GM23338 (cell line): Measurements from ENCODE around the gene FKBP2. TPM values are rescaled to one million over a fixed set of nuclear protein-coding genes. Genes with fewer than 3 reads are reported as not detected.

Source experiments
- ATAC-seq: fragments of 200-7000 bp; cut with Tn5 transposase; 3 replicates; pipeline ENCODE4 v1.9.1; 2020
- DNase-seq: peaks from one replicate; pipeline ENCODE4 v3.0.0-alpha.2; 2015; ENCODE audit warnings: low spot score
- H2AFZ ChIP-seq: fragments of 200-600 bp; sonication (generic); 2 replicates; pipeline ENCODE4 v1.8.0; 2016; ENCODE audit warnings: antibody characterized with exemption, mild to moderate bottlenecking, moderate library complexity
- H3F3A ChIP-seq: fragments of 200-600 bp; sonication (generic); replicated peaks from 2 replicates; pipeline ENCODE4 v1.8.0; 2017; ENCODE audit warnings: antibody characterized with exemption, mixed run types, low read depth
- H3K27ac ChIP-seq: fragments of 200-600 bp; sonication (generic); 2 replicates; pipeline ENCODE4 v1.6.1; 2016; ENCODE audit warnings: low read depth
- H3K27me3 ChIP-seq: fragments of 200-600 bp; sonication (generic); 2 replicates; pipeline ENCODE4 v1.8.0; 2016; ENCODE audit warnings: mild to moderate bottlenecking, mixed run types, moderate library complexity; ENCODE audit not compliant: insufficient read depth
- H3K36me3 ChIP-seq: fragments of 200-600 bp; sonication (generic); 2 replicates; pipeline ENCODE4 v1.8.0; 2016; ENCODE audit warnings: mild to moderate bottlenecking; ENCODE audit not compliant: insufficient read depth
- H3K4me1 ChIP-seq: fragments of 200-600 bp; sonication (generic); 2 replicates; pipeline ENCODE4 v1.8.0; 2016; ENCODE audit warnings: mild to moderate bottlenecking, moderate library complexity; ENCODE audit not compliant: insufficient read depth
- H3K4me2 ChIP-seq: fragments of 200-600 bp; sonication (generic); 2 replicates; pipeline ENCODE4 v1.7.1; 2017; ENCODE audit warnings: mixed run types
- H3K4me3 ChIP-seq: fragments of 200-600 bp; sonication (generic); 2 replicates; pipeline ENCODE4 v1.6.1; 2016; ENCODE audit warnings: mixed run types
- H3K79me2 ChIP-seq: fragments of 200-600 bp; sonication (generic); replicated peaks from 2 replicates; pipeline ENCODE4 v1.8.0; 2017; ENCODE audit warnings: mild to moderate bottlenecking; ENCODE audit not compliant: insufficient read depth
- H3K9me2 ChIP-seq: fragments of 200-600 bp; sonication (generic); 2 replicates; pipeline ENCODE4 v1.8.0; 2017; ENCODE audit not compliant: insufficient read depth
- H4K20me1 ChIP-seq: fragments of 200-600 bp; sonication (generic); replicated peaks from 2 replicates; pipeline ENCODE4 v1.8.0; 2017; ENCODE audit warnings: mild to moderate bottlenecking; ENCODE audit not compliant: insufficient read depth
- H3K27ac Mint-ChIP-seq: 2 replicates; pipeline ENCODE4 v1.8.0; 2020; ENCODE audit warnings: inconsistent platforms, mild to moderate bottlenecking, moderate library complexity, mixed read lengths
- H3K27me3 Mint-ChIP-seq: 3 replicates; pipeline ENCODE4 v1.8.0; 2022; ENCODE audit warnings: low read depth, mild to moderate bottlenecking, moderate library complexity, mixed read lengths, inconsistent platforms; ENCODE audit not compliant: insufficient read depth, poor library complexity
- H3K36me3 Mint-ChIP-seq: 3 replicates; pipeline ENCODE4 v1.8.0; 2021; ENCODE audit warnings: low read depth, mild to moderate bottlenecking, inconsistent platforms, moderate library complexity, mixed read lengths
- H3K4me1 Mint-ChIP-seq: 3 replicates; pipeline ENCODE4 v1.8.0; 2020; ENCODE audit warnings: mild to moderate bottlenecking, inconsistent platforms, mixed read lengths
- H3K4me3 Mint-ChIP-seq: 3 replicates; pipeline ENCODE4 v1.8.0; 2021; ENCODE audit warnings: moderate library complexity, mild to moderate bottlenecking, inconsistent platforms, mixed read lengths
- H3K9me3 Mint-ChIP-seq: 3 replicates; pipeline ENCODE4 v1.8.0; 2020; ENCODE audit warnings: moderate library complexity, mild to moderate bottlenecking, inconsistent platforms, mixed read lengths
- CREB1 ChIP-seq: fragments of 250-450 bp; sonication (Bioruptor Pico); IDR thresholded peaks from 2 replicates; pipeline ENCODE4 v1.5.0; 2020; ENCODE audit warnings: low read depth, mild to moderate bottlenecking, moderate library complexity
- EZH2 ChIP-seq: fragments of 200-600 bp; sonication (generic); IDR thresholded peaks from one replicate; pipeline ENCODE4 v1.8.0; 2017; ENCODE audit warnings: antibody characterized with exemption, mild to moderate bottlenecking, low read depth; ENCODE audit not compliant: unreplicated experiment
- EZH2phosphoT487 ChIP-seq: fragments of 200-600 bp; sonication (generic); IDR thresholded peaks from one replicate; pipeline ENCODE4 v1.8.1; 2018; ENCODE audit warnings: antibody characterized with exemption; ENCODE audit not compliant: unreplicated experiment
- JUNB ChIP-seq: IDR thresholded peaks from one replicate; pipeline ENCODE4 v1.6.1; 2016; ENCODE audit warnings: antibody characterized with exemption; ENCODE audit not compliant: unreplicated experiment
- NANOG ChIP-seq: IDR thresholded peaks from 2 replicates; pipeline ENCODE4 v1.6.1; 2016; ENCODE audit warnings: antibody characterized with exemption, borderline replicate concordance
- POLR2AphosphoS5 ChIP-seq: IDR thresholded peaks from 2 replicates; pipeline ENCODE4 v1.6.1; 2016; ENCODE audit warnings: antibody characterized with exemption, low read depth
- STAT1 ChIP-seq: IDR thresholded peaks from one replicate; pipeline ENCODE4 v1.6.1; 2016; ENCODE audit warnings: antibody characterized with exemption; ENCODE audit not compliant: unreplicated experiment
- ZNF114 ChIP-seq: fragments of 250-450 bp; sonication (Bioruptor Pico); IDR thresholded peaks from 2 replicates; pipeline ENCODE4 v1.5.0; 2020; ENCODE audit warnings: mild to moderate bottlenecking, moderate library complexity
- ZNF331 ChIP-seq: fragments of 250-450 bp; sonication (Bioruptor Pico); IDR thresholded peaks from 2 replicates; pipeline ENCODE4 v1.5.0; 2020; ENCODE audit warnings: low read depth, mild to moderate bottlenecking, moderate library complexity
- polyA plus RNA-seq: library from polyadenylated mRNA; unstranded; fragments of >200 nt; fragmentation: Nextera tagmentation; extraction: Ambion mirVana; gene quantifications from 2 replicates; pipeline ENCODE4 v1.2.1, GENCODE V29; 2016
- total RNA-seq: library from RNA; depleted of rRNA; stranded (reverse); fragments of >200 nt; shearing (Covaris generic); gene quantifications from 2 replicates; pipeline ENCODE4 v1.2.3, GENCODE V29; 2014
- TF ChIP-seq, protein P1 (sequence below): IDR thresholded peaks from one replicate; pipeline ENCODE4 v1.6.1; 2018; ENCODE audit warnings: antibody characterized with exemption; ENCODE audit not compliant: unreplicated experiment
- TF ChIP-seq, protein P2 (sequence below), 2 experiments: fragments of 200-600 bp in 1 of 2; sonication (generic) in 1 of 2; conservative IDR thresholded peaks; 2 replicates each; pipeline versions ENCODE4 v1.5.1 to v1.6.1; 2016 to 2017; ENCODE audit warnings: antibody characterized with exemption in 2 of 2, low read depth in 2 of 2, mild to moderate bottlenecking in 2 of 2, moderate library complexity in 1 of 2
- TF ChIP-seq, protein P3 (sequence below): fragments of 250-450 bp; sonication (Bioruptor Pico); IDR thresholded peaks from 2 replicates; pipeline ENCODE4 v1.5.0; 2020; ENCODE audit warnings: mild to moderate bottlenecking, moderate library complexity
- TF ChIP-seq, protein P4 (sequence below): IDR thresholded peaks from 2 replicates; pipeline ENCODE4 v1.6.1; 2016; ENCODE audit warnings: antibody characterized with exemption

The FKBP2 gene
- total and polyA plus RNA-seq, 2 experiments from 2014 or later: 31.4 to 201 TPM

DNA sequence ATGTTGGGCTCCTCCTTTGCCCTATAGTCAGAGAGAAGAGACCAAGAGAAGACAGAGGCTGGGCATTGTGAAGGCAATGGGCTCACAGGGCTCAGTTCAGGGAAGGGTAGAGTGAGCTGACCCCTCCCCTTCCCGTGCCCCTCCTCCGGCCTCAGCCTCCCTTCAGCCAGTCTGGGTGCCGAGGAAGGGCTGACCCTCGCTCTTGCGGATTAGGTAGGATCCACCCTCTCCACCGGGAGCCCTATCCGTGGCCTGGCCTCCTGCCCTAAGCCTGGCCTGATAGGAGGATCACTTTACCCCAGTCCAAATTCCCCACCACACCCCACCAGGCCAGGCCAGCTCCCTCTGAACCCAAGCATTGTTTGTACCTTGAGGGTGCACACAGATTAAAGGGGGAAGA is 7.7 kb downstream of the FKBP2 start:
- Mint-ChIP-seq H3K27me3 (peaks cover 30% of the 10 kb centered on the region), H3K36me3 (peaks cover 8% of the 10 kb centered on the region), H3K9me3 (no peaks in the 10 kb centered on the region), H3K4me3 (peak overlapping the region; percentile 88), H3K27ac (peak overlapping the region; percentile 94), H3K4me1 (peaks cover 40% of the 10 kb centered on the region)
- H2AFZ ChIP-seq: no peak overlapping the region
- no peaks in the 10 kb centered on the region; the same call in none of the 2 replicates for H4K20me1 ChIP-seq
- H3K4me1 ChIP-seq: peaks cover 38% of the 10 kb centered on the region
- peaks cover 36% of the 10 kb centered on the region for H3K79me2 ChIP-seq
- peak overlapping the region; percentile 100; the same call in 1 of the 2 replicates for H3K4me3 ChIP-seq
- H3K27me3 ChIP-seq: no peaks in the 10 kb centered on the region
- no peaks in the 10 kb centered on the region for H3K36me3 ChIP-seq
- no peak; the same call in 1 of the 2 replicates for TF ChIP-seq POLR2AphosphoS5
- no peak for TF ChIP-seq EZH2phosphoT487
- TF ChIP-seq, protein P1, sequence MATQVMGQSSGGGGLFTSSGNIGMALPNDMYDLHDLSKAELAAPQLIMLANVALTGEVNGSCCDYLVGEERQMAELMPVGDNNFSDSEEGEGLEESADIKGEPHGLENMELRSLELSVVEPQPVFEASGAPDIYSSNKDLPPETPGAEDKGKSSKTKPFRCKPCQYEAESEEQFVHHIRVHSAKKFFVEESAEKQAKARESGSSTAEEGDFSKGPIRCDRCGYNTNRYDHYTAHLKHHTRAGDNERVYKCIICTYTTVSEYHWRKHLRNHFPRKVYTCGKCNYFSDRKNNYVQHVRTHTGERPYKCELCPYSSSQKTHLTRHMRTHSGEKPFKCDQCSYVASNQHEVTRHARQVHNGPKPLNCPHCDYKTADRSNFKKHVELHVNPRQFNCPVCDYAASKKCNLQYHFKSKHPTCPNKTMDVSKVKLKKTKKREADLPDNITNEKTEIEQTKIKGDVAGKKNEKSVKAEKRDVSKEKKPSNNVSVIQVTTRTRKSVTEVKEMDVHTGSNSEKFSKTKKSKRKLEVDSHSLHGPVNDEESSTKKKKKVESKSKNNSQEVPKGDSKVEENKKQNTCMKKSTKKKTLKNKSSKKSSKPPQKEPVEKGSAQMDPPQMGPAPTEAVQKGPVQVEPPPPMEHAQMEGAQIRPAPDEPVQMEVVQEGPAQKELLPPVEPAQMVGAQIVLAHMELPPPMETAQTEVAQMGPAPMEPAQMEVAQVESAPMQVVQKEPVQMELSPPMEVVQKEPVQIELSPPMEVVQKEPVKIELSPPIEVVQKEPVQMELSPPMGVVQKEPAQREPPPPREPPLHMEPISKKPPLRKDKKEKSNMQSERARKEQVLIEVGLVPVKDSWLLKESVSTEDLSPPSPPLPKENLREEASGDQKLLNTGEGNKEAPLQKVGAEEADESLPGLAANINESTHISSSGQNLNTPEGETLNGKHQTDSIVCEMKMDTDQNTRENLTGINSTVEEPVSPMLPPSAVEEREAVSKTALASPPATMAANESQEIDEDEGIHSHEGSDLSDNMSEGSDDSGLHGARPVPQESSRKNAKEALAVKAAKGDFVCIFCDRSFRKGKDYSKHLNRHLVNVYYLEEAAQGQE: no peak
- TF ChIP-seq EZH2: no peak
- TF ChIP-seq, protein P2, sequence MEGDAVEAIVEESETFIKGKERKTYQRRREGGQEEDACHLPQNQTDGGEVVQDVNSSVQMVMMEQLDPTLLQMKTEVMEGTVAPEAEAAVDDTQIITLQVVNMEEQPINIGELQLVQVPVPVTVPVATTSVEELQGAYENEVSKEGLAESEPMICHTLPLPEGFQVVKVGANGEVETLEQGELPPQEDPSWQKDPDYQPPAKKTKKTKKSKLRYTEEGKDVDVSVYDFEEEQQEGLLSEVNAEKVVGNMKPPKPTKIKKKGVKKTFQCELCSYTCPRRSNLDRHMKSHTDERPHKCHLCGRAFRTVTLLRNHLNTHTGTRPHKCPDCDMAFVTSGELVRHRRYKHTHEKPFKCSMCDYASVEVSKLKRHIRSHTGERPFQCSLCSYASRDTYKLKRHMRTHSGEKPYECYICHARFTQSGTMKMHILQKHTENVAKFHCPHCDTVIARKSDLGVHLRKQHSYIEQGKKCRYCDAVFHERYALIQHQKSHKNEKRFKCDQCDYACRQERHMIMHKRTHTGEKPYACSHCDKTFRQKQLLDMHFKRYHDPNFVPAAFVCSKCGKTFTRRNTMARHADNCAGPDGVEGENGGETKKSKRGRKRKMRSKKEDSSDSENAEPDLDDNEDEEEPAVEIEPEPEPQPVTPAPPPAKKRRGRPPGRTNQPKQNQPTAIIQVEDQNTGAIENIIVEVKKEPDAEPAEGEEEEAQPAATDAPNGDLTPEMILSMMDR (conservative IDR thresholded peaks at IDR 0.05; ENCODE audit: low read depth in 2 of 2): no peak
- no peak for TF ChIP-seq ZNF114
- no peak for TF ChIP-seq CREB1 (CRISPR knock-in tag)
- TF ChIP-seq STAT1: no peak
- TF ChIP-seq NANOG: no peak
- no peak for TF ChIP-seq JUNB
- TF ChIP-seq, protein P3, sequence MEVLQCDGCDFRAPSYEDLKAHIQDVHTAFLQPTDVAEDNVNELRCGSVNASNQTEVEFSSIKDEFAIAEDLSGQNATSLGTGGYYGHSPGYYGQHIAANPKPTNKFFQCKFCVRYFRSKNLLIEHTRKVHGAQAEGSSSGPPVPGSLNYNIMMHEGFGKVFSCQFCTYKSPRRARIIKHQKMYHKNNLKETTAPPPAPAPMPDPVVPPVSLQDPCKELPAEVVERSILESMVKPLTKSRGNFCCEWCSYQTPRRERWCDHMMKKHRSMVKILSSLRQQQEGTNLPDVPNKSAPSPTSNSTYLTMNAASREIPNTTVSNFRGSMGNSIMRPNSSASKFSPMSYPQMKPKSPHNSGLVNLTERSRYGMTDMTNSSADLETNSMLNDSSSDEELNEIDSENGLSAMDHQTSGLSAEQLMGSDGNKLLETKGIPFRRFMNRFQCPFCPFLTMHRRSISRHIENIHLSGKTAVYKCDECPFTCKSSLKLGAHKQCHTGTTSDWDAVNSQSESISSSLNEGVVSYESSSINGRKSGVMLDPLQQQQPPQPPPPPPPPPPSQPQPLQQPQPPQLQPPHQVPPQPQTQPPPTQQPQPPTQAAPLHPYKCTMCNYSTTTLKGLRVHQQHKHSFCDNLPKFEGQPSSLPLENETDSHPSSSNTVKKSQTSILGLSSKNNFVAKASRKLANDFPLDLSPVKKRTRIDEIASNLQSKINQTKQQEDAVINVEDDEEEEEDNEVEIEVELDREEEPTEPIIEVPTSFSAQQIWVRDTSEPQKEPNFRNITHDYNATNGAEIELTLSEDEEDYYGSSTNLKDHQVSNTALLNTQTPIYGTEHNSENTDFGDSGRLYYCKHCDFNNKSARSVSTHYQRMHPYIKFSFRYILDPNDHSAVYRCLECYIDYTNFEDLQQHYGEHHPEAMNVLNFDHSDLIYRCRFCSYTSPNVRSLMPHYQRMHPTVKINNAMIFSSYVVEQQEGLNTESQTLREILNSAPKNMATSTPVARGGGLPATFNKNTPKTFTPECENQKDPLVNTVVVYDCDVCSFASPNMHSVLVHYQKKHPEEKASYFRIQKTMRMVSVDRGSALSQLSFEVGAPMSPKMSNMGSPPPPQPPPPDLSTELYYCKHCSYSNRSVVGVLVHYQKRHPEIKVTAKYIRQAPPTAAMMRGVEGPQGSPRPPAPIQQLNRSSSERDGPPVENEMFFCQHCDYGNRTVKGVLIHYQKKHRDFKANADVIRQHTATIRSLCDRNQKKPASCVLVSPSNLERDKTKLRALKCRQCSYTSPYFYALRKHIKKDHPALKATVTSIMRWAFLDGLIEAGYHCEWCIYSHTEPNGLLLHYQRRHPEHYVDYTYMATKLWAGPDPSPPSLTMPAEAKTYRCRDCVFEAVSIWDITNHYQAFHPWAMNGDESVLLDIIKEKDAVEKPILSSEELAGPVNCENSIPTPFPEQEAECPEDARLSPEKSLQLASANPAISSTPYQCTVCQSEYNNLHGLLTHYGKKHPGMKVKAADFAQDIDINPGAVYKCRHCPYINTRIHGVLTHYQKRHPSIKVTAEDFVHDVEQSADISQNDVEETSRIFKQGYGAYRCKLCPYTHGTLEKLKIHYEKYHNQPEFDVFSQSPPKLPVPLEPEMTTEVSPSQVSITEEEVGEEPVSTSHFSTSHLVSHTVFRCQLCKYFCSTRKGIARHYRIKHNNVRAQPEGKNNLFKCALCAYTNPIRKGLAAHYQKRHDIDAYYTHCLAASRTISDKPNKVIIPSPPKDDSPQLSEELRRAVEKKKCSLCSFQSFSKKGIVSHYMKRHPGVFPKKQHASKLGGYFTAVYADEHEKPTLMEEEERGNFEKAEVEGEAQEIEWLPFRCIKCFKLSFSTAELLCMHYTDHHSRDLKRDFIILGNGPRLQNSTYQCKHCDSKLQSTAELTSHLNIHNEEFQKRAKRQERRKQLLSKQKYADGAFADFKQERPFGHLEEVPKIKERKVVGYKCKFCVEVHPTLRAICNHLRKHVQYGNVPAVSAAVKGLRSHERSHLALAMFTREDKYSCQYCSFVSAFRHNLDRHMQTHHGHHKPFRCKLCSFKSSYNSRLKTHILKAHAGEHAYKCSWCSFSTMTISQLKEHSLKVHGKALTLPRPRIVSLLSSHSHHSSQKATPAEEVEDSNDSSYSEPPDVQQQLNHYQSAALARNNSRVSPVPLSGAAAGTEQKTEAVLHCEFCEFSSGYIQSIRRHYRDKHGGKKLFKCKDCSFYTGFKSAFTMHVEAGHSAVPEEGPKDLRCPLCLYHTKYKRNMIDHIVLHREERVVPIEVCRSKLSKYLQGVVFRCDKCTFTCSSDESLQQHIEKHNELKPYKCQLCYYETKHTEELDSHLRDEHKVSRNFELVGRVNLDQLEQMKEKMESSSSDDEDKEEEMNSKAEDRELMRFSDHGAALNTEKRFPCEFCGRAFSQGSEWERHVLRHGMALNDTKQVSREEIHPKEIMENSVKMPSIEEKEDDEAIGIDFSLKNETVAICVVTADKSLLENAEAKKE: no peak
- TF ChIP-seq ZNF331: no peak
- TF ChIP-seq, protein P4, sequence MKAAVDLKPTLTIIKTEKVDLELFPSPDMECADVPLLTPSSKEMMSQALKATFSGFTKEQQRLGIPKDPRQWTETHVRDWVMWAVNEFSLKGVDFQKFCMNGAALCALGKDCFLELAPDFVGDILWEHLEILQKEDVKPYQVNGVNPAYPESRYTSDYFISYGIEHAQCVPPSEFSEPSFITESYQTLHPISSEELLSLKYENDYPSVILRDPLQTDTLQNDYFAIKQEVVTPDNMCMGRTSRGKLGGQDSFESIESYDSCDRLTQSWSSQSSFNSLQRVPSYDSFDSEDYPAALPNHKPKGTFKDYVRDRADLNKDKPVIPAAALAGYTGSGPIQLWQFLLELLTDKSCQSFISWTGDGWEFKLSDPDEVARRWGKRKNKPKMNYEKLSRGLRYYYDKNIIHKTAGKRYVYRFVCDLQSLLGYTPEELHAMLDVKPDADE: no peak
- H3K27ac ChIP-seq: peak overlapping the region; percentile 96
- H3K9me2 ChIP-seq: no peaks in the 10 kb centered on the region
- DNase-seq (peak; percentile 68), ATAC-seq (peak; percentile 9)
- H3K4me2 ChIP-seq: peak overlapping the region; percentile 100
- H3F3A ChIP-seq: peaks cover 41% of the 10 kb centered on the region
